ENCODE results near the gene PIM2.

The PIM2 gene

GRCh38 chrX:48864210-48864609 is 54.6 kb downstream of the PIM2 start:
- no peak overlapping the region for H3K4me3 ChIP-seq (ENCODE audit: low read depth, low read length)
- TF ChIP-seq CTCF (IDR thresholded peaks at IDR 0.05; ENCODE audit: insufficient read depth, low read depth, low read length, missing control alignments) = no peak
- DNase-seq (ENCODE audit: low read depth) = no peak
